GM06990 (cell line): ENCODE measurements around the gene LRBA.

Experiments used
- DNase-seq: peaks from one replicate; pipeline ENCODE4 v3.0.0-alpha.2; 2011; ENCODE audit not compliant: insufficient read length; ENCODE audit errors: extremely low read depth
- H3K27me3 ChIP-seq: replicated peaks from 2 replicates; pipeline ENCODE4 v1.6.0; 2011; ENCODE audit warnings: low read length; ENCODE audit not compliant: control insufficient read depth, insufficient read depth
- H3K36me3 ChIP-seq: 2 replicates; pipeline ENCODE4 v1.5.1; 2011; ENCODE audit warnings: low read length; ENCODE audit not compliant: control insufficient read depth, insufficient read depth
- H3K4me3 ChIP-seq: replicated peaks from 2 replicates; pipeline ENCODE4 v1.5.1; 2011; ENCODE audit warnings: low read depth, mild to moderate bottlenecking, control low read depth, low read length
- CTCF ChIP-seq: IDR thresholded peaks from 2 replicates; pipeline ENCODE4 v1.5.1; 2011; ENCODE audit warnings: low read length, control low read depth, mild to moderate bottlenecking, inconsistent platforms; ENCODE audit not compliant: insufficient read depth, poor library complexity, severe bottlenecking

The LRBA gene

GRCh38 chr4:150875367-150875766 is 139.7 kb downstream of the LRBA start:
- no peak overlapping the region for H3K4me3 ChIP-seq
- no peak for DNase-seq
- H3K36me3 ChIP-seq = peaks cover 5% of the 10 kb centered on the region
- TF ChIP-seq CTCF = no peak
- no peaks in the 10 kb centered on the region for H3K27me3 ChIP-seq

- DNase-seq = no peak
- peaks cover 5% of the 10 kb centered on the region for H3K36me3 ChIP-seq
- no peak for TF ChIP-seq CTCF
Measured at GRCh38 chr4:150874338-150875226, 140.5 kb downstream of the LRBA start.

GRCh38 chr4:150867148-150867547 is 147.9 kb downstream of the LRBA start:
- TF ChIP-seq CTCF = peak; percentile 49
- H3K27me3 ChIP-seq = no peaks in the 10 kb centered on the region
- H3K4me3 ChIP-seq = no peak overlapping the region
- DNase-seq = peak; percentile 19
- no peaks in the 10 kb centered on the region for H3K36me3 ChIP-seq

More at GRCh38 chr4:150874338-150875226, 140.5 kb downstream of the LRBA start:
- no peaks in the 10 kb centered on the region for H3K27me3 ChIP-seq
- no peak overlapping the region for H3K4me3 ChIP-seq

GRCh38 chr4:150863456-150863855 is 151.6 kb downstream of the LRBA start:
- Histone ChIP-seq H3K36me3 (no peaks in the 10 kb centered on the region; the same call in 1 of the 2 replicates), H3K4me3 (no peak overlapping the region), H3K27me3 (no peaks in the 10 kb centered on the region)
- DNase-seq = no peak
- TF ChIP-seq CTCF = no peak

- TF ChIP-seq CTCF = no peak
- DNase-seq = no peak
- Histone ChIP-seq H3K4me3 (no peak overlapping the region), H3K27me3 (no peaks in the 10 kb centered on the region), H3K36me3 (no peaks in the 10 kb centered on the region; the same call in 1 of the 2 replicates)
Measured at GRCh38 chr4:150862829-150863228, 152.3 kb downstream of the LRBA start.
